Spleen (tissue), 11 donors: ENCODE results near the gene SLC13A3. TPM values are rescaled to one million over a fixed set of nuclear protein-coding genes. Genes with fewer than 3 reads are reported as not detected.

Source experiments
- DNase-seq: peaks from one replicate; pipeline ENCODE4 v3.0.0-alpha.2; 2020
- H3K27ac ChIP-seq, 8 donors: fragments of 200-600 bp; sonication (generic) in 7 of 8; 1 replicate in 4 of 8; 2 replicates in 4 of 8; pipeline versions ENCODE4 v1.5.0 to v1.8.0; 2016 to 2021; ENCODE audit warnings: inconsistent platforms in 4 of 8, mild to moderate bottlenecking in 4 of 8, moderate library complexity in 1 of 8
- H3K27me3 ChIP-seq, 7 donors: fragments of 200-600 bp; sonication (generic) in 6 of 7; replicated peaks in 1 of 7; 1 replicate in 4 of 7; 2 replicates in 3 of 7; pipeline versions ENCODE4 v1.5.0 to v1.8.0; 2016 to 2021; ENCODE audit warnings: inconsistent platforms in 3 of 7, mild to moderate bottlenecking in 1 of 7
- H3K36me3 ChIP-seq, 6 donors: fragments of 200-600 bp; sonication (generic) in 5 of 6; 1 replicate in 4 of 6; 2 replicates in 2 of 6; pipeline versions ENCODE4 v1.5.0 to v1.8.0; 2016 to 2021; ENCODE audit warnings: inconsistent platforms in 2 of 6
- H3K4me1 ChIP-seq, 6 donors: fragments of 200-600 bp; sonication (generic) in 5 of 6; 1 replicate in 3 of 6; 2 replicates in 3 of 6; pipeline versions ENCODE4 v1.5.0 to v1.8.0; 2016 to 2021; ENCODE audit warnings: inconsistent platforms in 3 of 6
- H3K4me3 ChIP-seq, 8 donors: fragments of 200-600 bp; sonication (generic) in 7 of 8; 1 replicate in 4 of 8; 2 replicates in 4 of 8; pipeline versions ENCODE4 v1.5.0 to v1.8.0; 2016 to 2021; ENCODE audit warnings: inconsistent platforms in 4 of 8, mild to moderate bottlenecking in 4 of 8, moderate library complexity in 2 of 8
- H3K9me3 ChIP-seq, 8 donors: fragments of 200-600 bp; sonication (generic) in 7 of 8; 1 replicate in 4 of 8; 2 replicates in 4 of 8; pipeline versions ENCODE4 v1.5.0 to v1.8.0; 2016 to 2021; ENCODE audit warnings: inconsistent platforms in 4 of 8
- CTCF ChIP-seq, 11 experiments: fragments of 200-600 bp in 7 of 11; fragments of 450-650 bp in 4 of 11; sonication (generic) in 4 of 11; IDR thresholded peaks in 8 of 11; conservative IDR thresholded peaks in 3 of 11; 1 replicate in 7 of 11; 2 replicates in 4 of 11; pipeline versions ENCODE4 v1.4.0 to v1.8.0; 2016 to 2021; ENCODE audit warnings: antibody characterized with exemption in 11 of 11, inconsistent platforms in 4 of 11, mild to moderate bottlenecking in 1 of 11
- POLR2A ChIP-seq, 3 donors: fragments of 450-650 bp; IDR thresholded peaks; one replicate each; pipeline ENCODE4 v1.5.1; 2017; ENCODE audit warnings: antibody characterized with exemption in 3 of 3, mild to moderate bottlenecking in 1 of 3
- POLR2AphosphoS5 ChIP-seq, 3 donors: sonication (generic); formaldehyde crosslinking; IDR thresholded peaks; one replicate each; pipeline ENCODE4 v1.5.1; 2017; ENCODE audit warnings: antibody characterized with exemption in 3 of 3
- WGBS, 5 donors: extraction: QIAGEN DNeasy Blood & Tissue Kit in 3 of 5; methylation state at CpG; one replicate each; pipeline versions ENCODE4 v1.1.5 to v1.1.7; 2013 to 2018; 5-methylcytosine and 5-hydroxymethylcytosine counted together
- intact Hi-C: fragments of 100-400 bp; cut with DNase I; formaldehyde crosslinking; loops from one replicate; pipeline ENCODE4 v1.15.0; 2023; ENCODE audit warnings: low total_unique reads
- polyA plus RNA-seq, 3 donors: library from polyadenylated mRNA; stranded (reverse); fragments of 200-250 nt; gene quantifications; one replicate each; pipeline ENCODE4 v1.2.1, GENCODE V29; 2013
- total RNA-seq, 7 donors: library from RNA; depleted of rRNA in 3 of 7; stranded (reverse); fragments of >200 nt in 3 of 7; fragmentation: NEBNext Ultra II Directional in 4 of 7; extraction: Animal tissue kit (Norgen Biotek cat#: 25700) in 4 of 7; gene quantifications; one replicate each; pipeline versions ENCODE4 v1.1.0 to v1.2.1, GENCODE V29; 2016 to 2021
- donor health status: healthy with polysubstance abuse.
- donor health status: DM: no; HTN: no; CAD: no; lungs with moderate emphysema.
- donor health status: DM: no; HTN: no; CAD: no.
- donor health status: Bipolar disorder and iron deficiency.
- donor health status: healthy.
- donor health status: DM: no; HTN: no; CAD: no.
- donor health status: DM: yes; HTN: yes; CAD: no.

The SLC13A3 gene
- total and polyA plus RNA-seq, 10 donors: 0.16 to 1.7 (median 0.44) TPM; not detected in 1

- no peaks in the 10 kb centered on the region for H3K9me3 ChIP-seq
- WGBS, 5 donors: 72 to 84% (median 77%) methylated on average over 5 of the region's 5 CpGs
- peaks cover 0 to 26% (median 12%) of the 10 kb centered on the region in 6 donors for H3K4me1 ChIP-seq
- no peak for DNase-seq
- H3K27ac ChIP-seq: no peak overlapping the region
- intact Hi-C loops: loop anchor here (5.0 kb wide), 1 partner anchor 101 kb away; no protein-coding TSS in a partner anchor
- H3K36me3 ChIP-seq: no peaks in the 10 kb centered on the region
- peaks cover 0 to 47% (median 0%) of the 10 kb centered on the region in 7 donors for H3K27me3 ChIP-seq
- H3K4me3 ChIP-seq: no peak overlapping the region
- no peak for TF ChIP-seq CTCF (IDR thresholded peaks at IDR 0.05 in 8 of 11, conservative IDR thresholded peaks at IDR 0.05 in 3 of 11)
- no peak for TF ChIP-seq POLR2AphosphoS5 (IDR thresholded peaks at IDR 0.05)
- no peak for TF ChIP-seq POLR2A (IDR thresholded peaks at IDR 0.05)
These were observed 80.3 kb downstream of the SLC13A3 start for GRCh38 chr20:46570956-46571355.

- TF ChIP-seq POLR2AphosphoS5 (IDR thresholded peaks at IDR 0.05) (no peak), POLR2A (IDR thresholded peaks at IDR 0.05) (no peak), CTCF (IDR thresholded peaks at IDR 0.05 in 8 of 11, conservative IDR thresholded peaks at IDR 0.05 in 3 of 11) (no peak)
- peaks cover 0 to 50% (median 0%) of the 10 kb centered on the region in 7 donors for H3K27me3 ChIP-seq
- no peaks in the 10 kb centered on the region for H3K9me3 ChIP-seq
These were observed 81.3 kb downstream of the SLC13A3 start for GRCh38 chr20:46569961-46570360.

GRCh38 chr20:46568570-46569129 is 82.6 kb downstream of the SLC13A3 start:
- Histone ChIP-seq H3K27me3 (peaks cover 0 to 54% (median 5%) of the 10 kb centered on the region in 7 donors), H3K4me1 (peaks cover 0 to 26% (median 9%) of the 10 kb centered on the region in 6 donors), H3K4me3 (no peak overlapping the region), H3K36me3 (no peaks in the 10 kb centered on the region), H3K27ac (no peak overlapping the region), H3K9me3 (no peaks in the 10 kb centered on the region)
- peak; percentile 80 for DNase-seq
- 20 to 34% (median 24%) methylated on average over 10 of the region's 10 CpGs for WGBS, 5 donors
- TF ChIP-seq CTCF (IDR thresholded peaks at IDR 0.05 in 8 of 11, conservative IDR thresholded peaks at IDR 0.05 in 3 of 11) (no peak), POLR2A (IDR thresholded peaks at IDR 0.05) (no peak), POLR2AphosphoS5 (IDR thresholded peaks at IDR 0.05) (peak; percentile 24 to 57 (median 50))
- intact Hi-C loops: no loop called here

More at GRCh38 chr20:46569961-46570360, 81.3 kb downstream of the SLC13A3 start:
- no peak overlapping the region for H3K27ac ChIP-seq
- DNase-seq: no peak
- intact Hi-C loops: loop anchor here (5.0 kb wide), 1 partner anchor 102 kb away; no protein-coding TSS in a partner anchor
- WGBS, 5 donors: 85 to 91% (median 90%) methylated on average over 5 of the region's 5 CpGs
- no peak overlapping the region for H3K4me3 ChIP-seq
- H3K4me1 ChIP-seq: peaks cover 0 to 26% (median 9%) of the 10 kb centered on the region in 6 donors
- no peaks in the 10 kb centered on the region for H3K36me3 ChIP-seq

GRCh38 chr20:46566125-46566524 is 85.1 kb downstream of the SLC13A3 start:
- no peaks in the 10 kb centered on the region for H3K36me3 ChIP-seq
- 80 to 92% (median 90%) methylated on average over 10 of the region's 10 CpGs for WGBS, 5 donors
- H3K4me3 ChIP-seq: no peak overlapping the region
- DNase-seq: no peak
- H3K4me1 ChIP-seq: peaks cover 0 to 28% (median 16%) of the 10 kb centered on the region in 6 donors
- H3K27ac ChIP-seq: no peak overlapping the region
- TF ChIP-seq POLR2AphosphoS5 (IDR thresholded peaks at IDR 0.05): no peak
- TF ChIP-seq CTCF (IDR thresholded peaks at IDR 0.05 in 8 of 11, conservative IDR thresholded peaks at IDR 0.05 in 3 of 11): no peak
- TF ChIP-seq POLR2A (IDR thresholded peaks at IDR 0.05): no peak
- intact Hi-C loops: no loop called here
- no peaks in the 10 kb centered on the region for H3K9me3 ChIP-seq
- H3K27me3 ChIP-seq: peaks cover 0 to 60% (median 5%) of the 10 kb centered on the region in 7 donors
